ENCODE results near the gene CLMP.

The CLMP gene

DNA sequence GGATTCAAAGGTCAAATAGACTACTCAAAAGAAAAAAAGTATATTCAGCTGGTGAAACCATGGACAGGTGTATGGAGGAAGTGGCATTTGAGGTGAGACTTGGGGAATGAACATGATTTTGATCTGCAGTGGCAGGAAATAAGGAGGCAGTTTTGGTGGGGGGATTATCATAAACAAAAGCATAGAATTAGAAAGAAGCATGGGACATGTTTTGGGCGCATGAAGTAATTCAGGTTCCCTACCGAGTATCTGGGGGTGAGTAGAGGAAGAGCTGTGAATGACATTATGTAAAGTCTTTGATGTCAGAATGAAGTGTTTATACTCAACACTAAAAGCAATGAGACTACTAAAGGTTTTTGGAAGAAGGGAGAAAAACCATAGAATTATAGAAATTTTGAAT lies 3.1 kb downstream of the CLMP start:
- in situ Hi-C loops (cut with MboI; ENCODE audit: low sequenced_read_pairs), result no loop called here

DNA sequence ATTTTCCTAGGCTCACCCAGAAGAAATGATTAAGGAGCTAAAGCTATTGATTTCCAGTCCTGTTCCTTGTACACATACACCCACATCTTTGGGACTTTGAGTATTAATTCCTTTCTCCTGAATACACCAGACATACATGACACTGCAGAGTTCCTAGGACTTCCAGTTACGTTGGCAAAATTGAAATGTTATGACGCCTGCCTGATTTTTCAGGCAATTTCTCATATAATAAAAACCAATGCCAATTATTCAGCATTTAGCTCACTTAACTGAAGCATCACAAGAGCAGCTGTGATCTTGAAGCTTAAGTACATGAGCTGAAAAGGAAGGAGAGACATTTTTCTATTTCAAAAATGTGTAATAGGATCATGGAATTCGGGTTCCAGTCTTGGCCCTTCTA lies 4.5 kb downstream of the CLMP start:
- in situ Hi-C loops (cut with MboI; ENCODE audit: low sequenced_read_pairs), result no loop called here

GRCh38 chr11:123188508-123189165 lies 6.4 kb downstream of the CLMP start:
- in situ Hi-C loops (cut with MboI; ENCODE audit: low sequenced_read_pairs), result no loop called here

DNA sequence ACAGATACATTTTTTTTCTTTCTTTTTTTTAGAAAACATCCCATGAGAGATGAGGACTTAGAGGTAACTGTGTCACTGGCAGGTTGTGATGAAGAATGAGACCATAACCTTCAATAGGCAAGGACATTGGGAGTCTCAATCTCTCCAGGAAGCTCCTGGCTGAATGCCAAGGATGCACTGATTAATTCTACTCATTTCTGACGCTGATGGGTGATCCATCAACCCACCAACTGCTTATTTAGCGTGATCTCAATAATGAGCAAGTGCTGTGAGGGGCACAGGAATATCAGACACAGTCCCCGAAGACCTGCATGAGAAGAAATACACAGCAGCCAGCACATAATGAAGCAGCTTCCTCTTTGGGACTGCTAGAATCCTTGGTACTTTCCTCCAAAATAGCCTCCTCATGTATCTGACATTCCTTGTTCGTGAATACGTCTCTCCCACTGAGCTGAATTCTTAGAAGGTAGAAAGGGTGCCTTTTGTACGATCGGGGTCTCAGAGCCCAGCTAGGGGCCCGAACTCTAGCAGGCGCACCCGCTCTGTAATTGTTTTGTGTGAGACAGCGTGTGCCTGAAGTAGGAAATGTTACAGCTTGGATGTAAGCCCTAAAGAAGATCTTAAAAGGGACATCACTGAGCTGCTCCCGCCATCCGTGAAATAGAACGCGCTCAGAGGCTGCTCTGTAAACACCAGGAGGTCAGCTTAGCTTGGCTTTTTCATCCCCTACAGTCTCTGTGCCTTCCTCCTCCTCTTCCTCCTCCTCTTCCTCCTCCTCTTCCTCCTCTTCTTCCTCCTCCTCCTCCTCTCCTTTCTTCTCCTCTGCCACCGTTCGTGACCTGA lies 7.2 kb downstream of the CLMP start:
- in situ Hi-C loops (cut with MboI; ENCODE audit: low sequenced_read_pairs), result no loop called here

GRCh38 chr11:123187248-123187647 lies 7.8 kb downstream of the CLMP start:
- in situ Hi-C loops (cut with MboI; ENCODE audit: low sequenced_read_pairs), result no loop called here

- in situ Hi-C loops (cut with MboI; ENCODE audit: low sequenced_read_pairs), result no loop called here
These were observed 8.8 kb downstream of the CLMP start for GRCh38 chr11:123186286-123186685.

GRCh38 chr11:123185326-123185725 lies 9.7 kb downstream of the CLMP start:
- in situ Hi-C loops (cut with MboI; ENCODE audit: low sequenced_read_pairs), result no loop called here

DNA sequence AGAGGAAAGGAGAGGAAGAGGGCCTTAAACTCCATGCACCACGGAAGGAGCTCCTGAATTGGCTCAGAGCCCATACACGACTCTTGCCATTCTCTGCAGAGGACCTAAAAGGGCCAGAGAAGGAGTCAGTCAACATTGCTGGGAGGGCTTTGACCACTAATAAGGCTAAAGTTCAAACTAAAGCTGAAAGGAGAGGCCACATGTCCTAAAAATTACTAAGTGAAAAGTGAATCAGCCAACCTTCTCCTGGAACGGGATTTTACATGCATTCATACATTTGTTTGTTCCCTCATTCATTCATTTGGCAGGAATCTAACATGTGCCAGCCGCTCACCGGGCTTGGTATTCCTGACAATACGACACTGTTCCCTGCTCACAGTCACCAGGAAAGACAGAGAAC lies 10.5 kb downstream of the CLMP start:
- in situ Hi-C loops (cut with MboI; ENCODE audit: low sequenced_read_pairs), result no loop called here

DNA sequence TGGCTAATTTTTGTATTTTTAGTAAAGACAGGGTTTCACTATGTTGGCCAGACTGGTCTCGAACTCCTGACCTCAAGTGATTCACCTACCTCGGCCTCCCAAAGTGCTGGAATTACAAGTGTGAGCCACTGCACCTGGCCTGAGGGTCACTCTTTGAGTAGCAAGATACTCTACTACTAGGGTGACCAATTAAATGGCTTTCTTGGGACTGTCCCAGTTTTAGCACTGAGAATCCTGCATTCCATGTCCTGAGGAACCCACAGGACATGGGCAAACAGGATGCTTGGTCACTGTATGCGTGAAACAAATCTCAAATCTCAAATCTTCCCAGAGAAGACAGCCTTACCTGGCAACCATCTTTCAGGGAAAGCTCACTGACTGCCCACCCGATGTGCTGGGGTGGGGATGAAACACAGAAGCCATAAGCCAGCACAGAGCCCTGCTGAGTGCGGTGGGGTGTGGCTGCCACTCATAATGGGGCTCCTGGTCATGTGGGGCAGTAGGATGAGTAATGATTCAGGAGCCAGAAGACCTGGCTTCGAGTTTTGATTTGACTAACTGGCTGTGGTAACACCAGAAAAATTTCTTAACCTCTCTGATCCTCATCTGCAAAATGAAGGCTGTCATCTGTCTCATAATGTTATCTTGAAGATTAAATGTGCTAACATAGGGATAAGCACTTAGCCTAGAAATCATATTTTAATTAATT lies 11.5 kb downstream of the CLMP start:
- in situ Hi-C loops (cut with MboI; ENCODE audit: low sequenced_read_pairs), result no loop called here

- in situ Hi-C loops (cut with MboI; ENCODE audit: low sequenced_read_pairs), result no loop called here
These were observed 13.1 kb downstream of the CLMP start for GRCh38 chr11:123181767-123182500.

DNA sequence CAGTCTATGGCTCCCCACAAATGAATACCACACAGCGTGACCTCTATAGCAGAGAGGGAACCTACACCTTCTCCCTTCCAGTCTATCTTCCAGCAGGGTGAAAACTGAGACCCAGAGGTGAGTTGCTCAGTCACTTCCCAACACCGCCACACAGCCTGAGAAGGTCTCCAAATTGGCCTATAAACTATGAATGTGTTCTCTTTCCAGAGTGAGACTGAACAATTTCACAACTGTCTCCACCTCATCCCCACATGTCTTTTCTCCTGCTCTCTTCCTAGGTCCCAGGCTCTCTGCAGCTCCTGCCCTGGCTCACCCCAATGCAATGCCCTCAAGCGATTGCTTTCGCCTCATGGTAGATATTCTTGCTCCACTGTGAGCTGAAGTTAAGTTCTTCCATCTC lies 14.0 kb downstream of the CLMP start:
- in situ Hi-C loops (cut with MboI; ENCODE audit: low sequenced_read_pairs), result no loop called here

DNA sequence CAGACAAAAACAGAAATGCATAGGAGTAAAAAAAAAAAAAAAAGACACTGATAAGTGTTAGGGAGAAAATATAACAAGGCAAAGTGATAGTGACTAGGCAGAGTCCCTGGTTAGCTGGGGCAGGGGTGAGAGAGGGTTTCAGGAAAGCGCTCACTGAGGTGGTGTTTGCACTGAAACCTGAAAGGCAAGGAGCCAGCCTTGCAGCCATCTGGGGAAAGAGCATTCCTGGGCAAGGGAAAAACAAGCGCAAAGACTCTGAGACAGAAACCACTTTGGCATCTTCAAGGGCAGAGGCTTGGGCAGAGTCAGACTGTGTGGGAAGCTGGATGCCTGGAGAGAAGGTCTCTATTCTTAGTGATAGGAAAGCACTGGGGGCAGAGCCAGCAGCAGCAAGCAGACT lies 14.5 kb downstream of the CLMP start:
- in situ Hi-C loops (cut with MboI; ENCODE audit: low sequenced_read_pairs), result no loop called here

- in situ Hi-C loops (cut with MboI; ENCODE audit: low sequenced_read_pairs), result no loop called here
These were observed 14.9 kb downstream of the CLMP start for GRCh38 chr11:123180166-123180565.

DNA sequence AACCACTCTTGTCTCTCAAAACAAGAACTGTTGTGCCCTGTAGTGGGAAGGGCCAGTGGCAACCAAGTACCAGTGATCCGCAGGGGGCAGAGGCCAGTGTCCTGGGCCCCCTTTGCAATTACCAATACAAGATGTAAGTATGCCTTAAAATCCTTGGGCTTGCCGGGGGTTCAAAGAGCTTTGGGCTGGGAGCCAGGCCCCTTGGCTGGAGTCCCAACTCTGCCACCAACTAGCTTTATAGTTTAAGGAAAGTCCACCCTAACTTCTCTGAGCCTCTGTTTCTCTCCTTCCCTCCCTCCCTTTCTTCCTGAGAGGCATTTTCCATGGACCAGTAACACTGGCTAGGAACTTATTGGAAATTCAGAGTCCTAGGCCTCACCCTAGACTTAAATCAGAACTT lies 15.5 kb downstream of the CLMP start:
- in situ Hi-C loops (cut with MboI; ENCODE audit: low sequenced_read_pairs), result no loop called here

- in situ Hi-C loops (cut with MboI; ENCODE audit: low sequenced_read_pairs), result no loop called here
These were observed 16.9 kb downstream of the CLMP start for GRCh38 chr11:123178186-123178585.

DNA sequence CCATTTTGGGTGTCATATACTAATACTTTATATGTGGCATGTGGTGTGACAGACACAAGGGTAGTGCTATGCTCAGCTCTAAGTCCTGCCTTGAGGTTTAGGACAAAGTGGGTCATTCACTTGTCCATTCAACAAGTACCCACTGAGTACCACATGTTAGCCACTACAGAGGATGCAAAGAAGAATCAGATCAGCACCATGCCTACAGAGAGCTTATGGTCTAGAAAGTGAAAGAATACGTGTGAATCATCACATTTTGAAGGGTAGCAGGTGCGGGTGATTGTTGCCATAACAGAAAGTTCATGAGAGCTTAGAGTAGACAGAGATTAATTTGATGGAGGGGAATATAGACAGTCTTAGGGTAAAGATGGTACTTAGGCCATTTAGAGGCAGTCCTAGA lies 18.3 kb downstream of the CLMP start:
- in situ Hi-C loops (cut with MboI; ENCODE audit: low sequenced_read_pairs), result no loop called here

GRCh38 chr11:123174196-123175183 lies 20.6 kb downstream of the CLMP start:
- in situ Hi-C loops (cut with MboI; ENCODE audit: low sequenced_read_pairs), result no loop called here

DNA sequence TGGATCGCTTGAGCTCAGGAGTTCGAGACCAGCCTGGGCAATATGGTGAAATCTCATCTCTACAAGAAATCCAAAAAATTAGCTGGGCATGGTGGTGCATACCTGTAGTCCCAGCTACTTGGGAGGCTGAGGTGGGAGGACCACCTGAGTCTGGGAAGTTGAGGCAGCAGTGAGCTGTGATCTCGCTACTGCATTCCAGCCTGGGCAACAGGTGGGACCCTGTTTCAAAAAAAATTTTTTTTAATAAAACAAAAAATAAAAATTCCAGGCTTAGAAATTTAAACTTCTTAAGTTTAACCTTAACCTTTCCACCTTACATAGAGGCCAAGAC lies 21.2 kb downstream of the CLMP start:
- in situ Hi-C loops (cut with MboI; ENCODE audit: low sequenced_read_pairs), result no loop called here

- in situ Hi-C loops (cut with MboI; ENCODE audit: low sequenced_read_pairs), result no loop called here
These were observed 21.8 kb downstream of the CLMP start for GRCh38 chr11:123173040-123173855.

All from hTERT RPE-1 (cell line).